Measurements from ENCODE around the gene TMEM271. TPM values are rescaled to one million over a fixed set of nuclear protein-coding genes. Genes with fewer than 3 reads are reported as not detected.

TMEM271 gene
- total RNA-seq, 4 donors from 2014 or later = not detected

DNA sequence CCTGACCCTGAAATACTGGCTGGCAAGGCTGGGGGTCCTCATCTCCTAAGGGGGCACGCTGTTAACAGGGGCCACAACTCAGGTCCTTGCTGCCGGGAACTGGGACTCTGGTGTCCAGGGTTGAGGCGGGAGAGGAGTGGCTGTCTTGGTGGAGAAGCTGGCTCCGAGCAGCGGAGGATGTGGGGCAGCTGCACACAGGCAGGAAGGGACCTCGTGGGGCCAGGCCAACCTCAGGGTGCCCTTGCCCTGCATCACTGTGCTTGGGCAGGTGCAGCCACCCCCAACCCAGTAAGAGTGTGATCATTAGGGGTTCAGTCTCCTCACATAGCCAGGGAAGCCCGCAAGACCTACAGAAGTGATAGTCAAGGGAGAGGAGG lies 36.6 kb upstream of the TMEM271 start:
- Histone ChIP-seq H3K4me3 (no peak overlapping the region), H3K9me3 (no peaks in the 10 kb centered on the region), H3K27ac (no peak overlapping the region), H3K4me1 (no peaks in the 10 kb centered on the region), H3K36me3 (no peaks in the 10 kb centered on the region), H3K27me3 (no peaks in the 10 kb centered on the region)
- intact Hi-C loops (cut with DNase I; ENCODE audit: low total_unique reads) = no loop called here
- DNase-seq = no peak
- TF ChIP-seq, protein P1, sequence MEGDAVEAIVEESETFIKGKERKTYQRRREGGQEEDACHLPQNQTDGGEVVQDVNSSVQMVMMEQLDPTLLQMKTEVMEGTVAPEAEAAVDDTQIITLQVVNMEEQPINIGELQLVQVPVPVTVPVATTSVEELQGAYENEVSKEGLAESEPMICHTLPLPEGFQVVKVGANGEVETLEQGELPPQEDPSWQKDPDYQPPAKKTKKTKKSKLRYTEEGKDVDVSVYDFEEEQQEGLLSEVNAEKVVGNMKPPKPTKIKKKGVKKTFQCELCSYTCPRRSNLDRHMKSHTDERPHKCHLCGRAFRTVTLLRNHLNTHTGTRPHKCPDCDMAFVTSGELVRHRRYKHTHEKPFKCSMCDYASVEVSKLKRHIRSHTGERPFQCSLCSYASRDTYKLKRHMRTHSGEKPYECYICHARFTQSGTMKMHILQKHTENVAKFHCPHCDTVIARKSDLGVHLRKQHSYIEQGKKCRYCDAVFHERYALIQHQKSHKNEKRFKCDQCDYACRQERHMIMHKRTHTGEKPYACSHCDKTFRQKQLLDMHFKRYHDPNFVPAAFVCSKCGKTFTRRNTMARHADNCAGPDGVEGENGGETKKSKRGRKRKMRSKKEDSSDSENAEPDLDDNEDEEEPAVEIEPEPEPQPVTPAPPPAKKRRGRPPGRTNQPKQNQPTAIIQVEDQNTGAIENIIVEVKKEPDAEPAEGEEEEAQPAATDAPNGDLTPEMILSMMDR (IDR thresholded peaks at IDR 0.05) = no peak
- TF ChIP-seq POLR2A (IDR thresholded peaks at IDR 0.05) = no peak

DNA sequence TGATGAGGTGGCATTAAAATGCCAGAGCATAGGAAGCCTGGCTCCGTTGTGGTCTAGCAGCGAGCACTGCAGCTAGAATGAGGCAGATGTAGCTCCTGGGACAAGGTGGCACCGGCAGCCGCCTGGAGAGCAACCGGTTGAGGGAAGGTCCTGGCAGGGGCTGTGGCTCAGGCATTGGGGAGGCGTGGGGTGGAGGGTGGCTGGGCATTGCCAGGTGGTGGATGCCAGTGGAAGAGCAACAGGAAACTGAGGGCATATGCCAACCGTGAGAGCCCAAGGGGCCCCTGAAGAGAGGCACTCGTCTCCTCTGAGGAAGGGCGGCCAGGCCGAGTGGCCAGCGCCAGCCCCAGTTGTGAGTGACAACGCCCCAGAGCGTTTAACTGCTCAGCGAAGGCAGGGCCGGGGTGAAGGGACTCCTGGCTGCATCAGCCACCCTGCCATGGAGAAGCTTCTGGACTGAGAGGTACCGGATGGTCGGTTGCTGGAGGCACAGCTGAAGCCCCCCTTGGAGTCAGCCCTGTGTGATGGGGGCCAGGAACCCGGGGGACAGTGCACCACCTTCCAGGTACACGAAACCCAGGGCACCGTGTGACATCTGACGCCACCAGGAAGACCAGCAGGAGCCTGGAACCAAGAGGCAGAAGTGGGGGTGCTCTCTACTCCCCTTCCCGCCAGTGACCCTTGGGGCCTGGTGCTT lies 36.1 kb upstream of the TMEM271 start:
- no peak for DNase-seq
- TF ChIP-seq, protein P1 (IDR thresholded peaks at IDR 0.05) = no peak
- TF ChIP-seq POLR2A (IDR thresholded peaks at IDR 0.05) = no peak
- Histone ChIP-seq H3K9me3 (no peaks in the 10 kb centered on the region), H3K27me3 (no peaks in the 10 kb centered on the region), H3K36me3 (no peaks in the 10 kb centered on the region), H3K27ac (no peak overlapping the region), H3K4me3 (no peak overlapping the region), H3K4me1 (no peaks in the 10 kb centered on the region)
- intact Hi-C loops (cut with DNase I; ENCODE audit: low total_unique reads) = no loop called here

DNA sequence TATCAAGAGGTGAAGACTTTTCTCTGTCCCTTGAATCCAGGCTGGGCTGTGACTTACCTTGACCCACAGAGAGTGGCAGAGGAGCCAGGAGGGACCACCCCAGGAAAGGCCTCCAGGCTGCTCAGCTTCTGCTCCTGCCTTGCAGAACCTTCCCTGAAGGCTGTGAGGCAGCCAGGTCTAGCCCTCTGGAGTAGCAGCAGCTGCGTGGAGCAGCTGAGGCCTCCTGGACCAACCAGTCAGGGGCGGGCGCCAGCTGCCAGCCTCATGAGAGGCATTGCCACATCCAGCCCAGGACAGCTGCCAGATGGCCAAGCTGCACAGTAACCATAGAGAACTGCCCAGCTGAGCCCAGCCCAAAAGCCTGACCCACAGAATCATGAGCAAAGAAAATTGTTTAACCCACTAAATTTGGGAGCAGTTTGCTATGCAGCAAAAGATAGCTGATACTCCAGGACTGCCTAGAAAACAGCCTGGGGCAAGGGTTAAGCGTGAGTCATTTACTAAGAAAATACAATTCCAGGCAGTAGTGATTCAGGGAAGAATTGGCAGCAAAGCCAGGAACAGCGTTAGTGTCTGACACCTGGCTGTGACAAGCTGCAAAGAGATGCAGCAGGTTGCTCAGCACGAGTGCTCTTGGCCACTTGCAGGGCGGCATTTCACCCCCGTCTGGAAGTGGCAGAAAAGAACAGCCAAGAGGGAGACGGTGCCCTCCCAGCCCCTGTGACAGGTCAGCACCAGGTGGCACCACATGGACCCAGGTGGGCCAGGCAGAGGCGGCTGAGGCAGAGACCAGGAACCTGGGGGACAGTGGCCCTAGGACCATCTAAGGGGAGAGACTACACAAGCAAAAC lies 34.5 kb upstream of the TMEM271 start:
- Histone ChIP-seq H3K4me1 (no peaks in the 10 kb centered on the region), H3K36me3 (no peaks in the 10 kb centered on the region), H3K27ac (no peak overlapping the region), H3K27me3 (no peaks in the 10 kb centered on the region), H3K4me3 (no peak overlapping the region), H3K9me3 (no peaks in the 10 kb centered on the region)
- TF ChIP-seq, protein P1 (IDR thresholded peaks at IDR 0.05) = no peak
- TF ChIP-seq POLR2A (IDR thresholded peaks at IDR 0.05) = no peak
- no peak for DNase-seq
- intact Hi-C loops (cut with DNase I; ENCODE audit: low total_unique reads) = no loop called here

DNA sequence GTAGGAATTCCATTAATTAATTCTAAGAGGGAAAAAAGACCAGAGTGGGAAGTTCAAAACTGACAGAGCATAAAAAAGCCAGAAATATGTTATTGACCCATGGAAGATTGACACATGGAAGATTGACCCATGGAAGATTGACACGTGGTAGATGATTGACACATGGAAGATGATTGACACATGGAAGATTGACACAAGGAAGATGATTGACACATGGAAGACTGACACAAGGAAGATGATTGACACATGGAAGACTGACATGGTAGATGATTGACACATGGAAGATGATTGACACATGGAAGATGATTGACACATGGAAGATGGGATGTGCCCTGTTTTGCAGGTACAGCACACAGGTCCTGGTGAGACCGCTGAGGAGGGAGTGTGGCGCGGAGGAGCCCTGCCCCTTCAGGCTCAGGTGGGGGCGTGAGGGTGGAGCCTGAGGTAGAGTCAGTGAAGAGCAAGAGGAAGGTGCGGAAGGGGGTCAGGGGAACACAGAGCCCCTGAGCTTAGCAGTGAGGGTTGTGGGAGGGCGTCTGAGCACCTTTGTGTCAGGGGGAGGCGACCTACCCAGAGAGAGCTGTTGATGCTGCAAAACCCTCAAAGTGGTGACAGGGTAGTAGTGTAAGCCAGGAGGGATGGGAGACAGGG lies 33.4 kb upstream of the TMEM271 start:
- Histone ChIP-seq H3K27ac (no peak overlapping the region), H3K9me3 (no peaks in the 10 kb centered on the region), H3K27me3 (no peaks in the 10 kb centered on the region), H3K36me3 (no peaks in the 10 kb centered on the region), H3K4me3 (no peak overlapping the region), H3K4me1 (no peaks in the 10 kb centered on the region)
- no peak for DNase-seq
- intact Hi-C loops (cut with DNase I; ENCODE audit: low total_unique reads) = no loop called here
- TF ChIP-seq, protein P1 (IDR thresholded peaks at IDR 0.05) = no peak
- no peak for TF ChIP-seq POLR2A (IDR thresholded peaks at IDR 0.05)

DNA sequence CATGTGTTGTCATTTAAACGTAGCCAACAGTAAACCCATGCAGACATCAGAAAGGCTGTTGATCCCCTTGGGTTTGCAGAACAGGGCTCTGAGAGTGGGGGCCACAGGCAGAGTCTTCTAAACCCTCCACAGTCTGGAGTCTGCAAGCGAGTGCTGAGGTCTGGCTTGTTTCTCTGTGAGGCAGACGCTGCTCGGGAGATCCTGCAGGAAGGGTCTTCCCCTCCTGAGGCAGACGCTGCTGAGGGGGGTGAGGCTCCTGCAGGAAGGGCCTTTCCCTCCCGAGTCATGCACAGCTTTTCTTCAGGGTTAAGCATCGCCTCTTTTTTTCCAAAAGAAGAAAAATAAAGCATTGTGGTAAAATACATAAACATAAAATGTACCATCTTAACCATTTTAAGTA lies 32.1 kb upstream of the TMEM271 start:
- TF ChIP-seq POLR2A (IDR thresholded peaks at IDR 0.05) = no peak
- TF ChIP-seq, protein P1 (IDR thresholded peaks at IDR 0.05) = no peak

More for the DNA sequence above, 32.1 kb upstream of the TMEM271 start:
- Histone ChIP-seq H3K9me3 (no peaks in the 10 kb centered on the region), H3K4me1 (no peaks in the 10 kb centered on the region), H3K4me3 (no peak overlapping the region), H3K27me3 (no peaks in the 10 kb centered on the region), H3K36me3 (no peaks in the 10 kb centered on the region), H3K27ac (no peak overlapping the region)
- no peak for DNase-seq
- intact Hi-C loops (cut with DNase I; ENCODE audit: low total_unique reads) = no loop called here

All from uterus (tissue), 4 donors.